Measurements from ENCODE around the gene STK26.
A peak's percentile ranks its signal among the peaks of the same experiment; 100 is the strongest.

Gene STK26

DNA sequence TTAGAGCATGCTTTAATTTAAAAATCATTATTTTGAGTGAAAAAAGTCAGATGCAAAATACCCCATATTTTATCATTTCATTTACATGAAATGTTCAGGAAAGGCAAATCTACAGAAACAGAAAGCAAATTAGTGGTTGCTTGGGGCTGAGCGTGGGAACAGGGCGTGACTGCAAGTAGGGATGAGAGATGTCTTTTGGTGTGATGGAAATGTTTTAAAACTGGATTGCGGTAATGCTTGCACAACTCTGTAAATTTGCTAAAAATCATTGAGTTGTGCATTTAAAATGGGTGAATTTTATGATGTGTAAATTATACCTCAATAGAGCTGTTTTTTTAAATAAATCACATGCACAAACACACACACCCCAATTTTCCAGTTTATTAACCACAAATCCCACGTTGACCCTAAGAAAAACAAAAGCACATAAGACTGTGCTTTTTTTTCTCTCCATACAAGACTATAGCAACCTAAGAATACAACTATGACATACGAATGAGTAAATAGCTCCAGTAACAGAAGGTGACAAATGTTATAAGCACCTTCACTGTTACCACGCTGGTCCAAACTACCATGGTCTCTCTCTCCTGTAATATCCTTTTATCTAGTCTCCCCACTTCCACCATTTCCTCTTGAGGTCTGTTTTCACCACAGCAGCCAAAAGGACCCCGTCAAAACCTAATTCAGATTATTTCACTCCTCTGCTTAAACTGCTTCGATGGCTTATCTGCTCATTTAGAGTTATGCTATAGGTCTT is 67.5 kb downstream of the STK26 start:
- Histone ChIP-seq H3K79me2 (ENCODE audit: insufficient read depth, low read length) (no peaks in the 10 kb centered on the region), H3K36me3 (ENCODE audit: insufficient read depth, low read length) (no peaks in the 10 kb centered on the region), H3K4me1 (ENCODE audit: insufficient read depth, low read length, poor library complexity, severe bottlenecking) (peaks cover 9% of the 10 kb centered on the region), H3K9me3 (ENCODE audit: insufficient read depth, low read depth, low read length) (no peaks in the 10 kb centered on the region), H4K20me1 (ENCODE audit: insufficient read depth, low read length, poor library complexity, severe bottlenecking) (no peaks in the 10 kb centered on the region), H3K4me2 (ENCODE audit: low read depth, low read length, poor library complexity, severe bottlenecking) (peak overlapping the region; percentile 68), H3K27me3 (ENCODE audit: insufficient read depth, low read length, poor library complexity, severe bottlenecking) (no peaks in the 10 kb centered on the region), H3F3A (ENCODE audit: low read depth) (0 out of 2 replicates have a peak, but pooled peaks cover 4% of the 10 kb centered on the region), H2AFZ (ENCODE audit: low read length) (no peak overlapping the region), H3K9me2 (replicated peaks; ENCODE audit: low read depth, low read length) (no peaks in the 10 kb centered on the region), H3K4me3 (ENCODE audit: low read length, poor library complexity, severe bottlenecking) (peak overlapping the region; percentile 43), H3K9ac (ENCODE audit: low read depth, low read length, poor library complexity, severe bottlenecking) (no peak overlapping the region)
- TF ChIP-seq, protein P1, sequence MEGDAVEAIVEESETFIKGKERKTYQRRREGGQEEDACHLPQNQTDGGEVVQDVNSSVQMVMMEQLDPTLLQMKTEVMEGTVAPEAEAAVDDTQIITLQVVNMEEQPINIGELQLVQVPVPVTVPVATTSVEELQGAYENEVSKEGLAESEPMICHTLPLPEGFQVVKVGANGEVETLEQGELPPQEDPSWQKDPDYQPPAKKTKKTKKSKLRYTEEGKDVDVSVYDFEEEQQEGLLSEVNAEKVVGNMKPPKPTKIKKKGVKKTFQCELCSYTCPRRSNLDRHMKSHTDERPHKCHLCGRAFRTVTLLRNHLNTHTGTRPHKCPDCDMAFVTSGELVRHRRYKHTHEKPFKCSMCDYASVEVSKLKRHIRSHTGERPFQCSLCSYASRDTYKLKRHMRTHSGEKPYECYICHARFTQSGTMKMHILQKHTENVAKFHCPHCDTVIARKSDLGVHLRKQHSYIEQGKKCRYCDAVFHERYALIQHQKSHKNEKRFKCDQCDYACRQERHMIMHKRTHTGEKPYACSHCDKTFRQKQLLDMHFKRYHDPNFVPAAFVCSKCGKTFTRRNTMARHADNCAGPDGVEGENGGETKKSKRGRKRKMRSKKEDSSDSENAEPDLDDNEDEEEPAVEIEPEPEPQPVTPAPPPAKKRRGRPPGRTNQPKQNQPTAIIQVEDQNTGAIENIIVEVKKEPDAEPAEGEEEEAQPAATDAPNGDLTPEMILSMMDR (conservative IDR thresholded peaks at IDR 0.05; ENCODE audit: low read length): no peak
- TF ChIP-seq EZH2phosphoT487 (IDR thresholded peaks at IDR 0.05; ENCODE audit: borderline replicate concordance): no peak

DNA sequence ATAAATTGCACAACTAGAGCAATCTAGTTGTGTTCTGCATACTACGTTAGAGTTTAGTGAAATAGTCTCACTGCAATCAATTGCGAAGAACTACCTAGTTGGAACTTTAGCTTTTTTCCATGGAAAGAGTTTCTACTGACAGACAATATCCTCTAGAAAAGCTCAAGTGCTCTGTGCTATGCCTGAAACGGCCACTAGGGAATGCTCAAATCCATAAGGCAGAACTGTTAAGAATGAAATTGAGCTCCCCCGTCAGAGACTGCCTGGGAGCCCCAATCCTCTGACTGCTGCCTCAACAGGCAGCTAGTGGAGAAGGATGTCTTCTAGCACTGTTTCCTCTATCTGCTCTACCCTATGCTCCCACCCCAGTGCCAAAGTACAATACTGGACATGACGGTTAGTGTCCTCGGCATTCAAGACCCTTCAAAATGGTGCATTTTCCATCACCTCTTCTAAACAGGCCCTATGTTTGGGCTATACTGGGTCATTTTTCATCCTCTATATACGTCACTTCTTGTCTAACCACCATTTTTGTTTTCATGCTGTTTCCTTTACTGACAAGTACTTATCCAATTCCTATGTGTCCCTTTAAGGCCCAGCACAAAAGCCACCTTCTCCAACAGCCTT is 69.5 kb downstream of the STK26 start:
- Histone ChIP-seq H3K4me3 (ENCODE audit: low read length, poor library complexity, severe bottlenecking) (no peak overlapping the region), H3K9me3 (ENCODE audit: insufficient read depth, low read depth, low read length) (no peaks in the 10 kb centered on the region), H3K9ac (ENCODE audit: low read depth, low read length, poor library complexity, severe bottlenecking) (no peak overlapping the region), H3K9me2 (replicated peaks; ENCODE audit: low read depth, low read length) (no peaks in the 10 kb centered on the region), H3F3A (ENCODE audit: low read depth) (0 out of 2 replicates have a peak, but pooled peaks cover 4% of the 10 kb centered on the region), H3K4me1 (ENCODE audit: insufficient read depth, low read length, poor library complexity, severe bottlenecking) (peaks cover 9% of the 10 kb centered on the region), H3K4me2 (ENCODE audit: low read depth, low read length, poor library complexity, severe bottlenecking) (no peak overlapping the region), H3K79me2 (ENCODE audit: insufficient read depth, low read length) (no peaks in the 10 kb centered on the region), H3K36me3 (ENCODE audit: insufficient read depth, low read length) (no peaks in the 10 kb centered on the region), H3K27me3 (ENCODE audit: insufficient read depth, low read length, poor library complexity, severe bottlenecking) (no peaks in the 10 kb centered on the region), H4K20me1 (ENCODE audit: insufficient read depth, low read length, poor library complexity, severe bottlenecking) (no peaks in the 10 kb centered on the region), H2AFZ (ENCODE audit: low read length) (no peak overlapping the region)
- no peak for TF ChIP-seq EZH2phosphoT487 (IDR thresholded peaks at IDR 0.05; ENCODE audit: borderline replicate concordance)
- TF ChIP-seq, protein P1 (conservative IDR thresholded peaks at IDR 0.05; ENCODE audit: low read length): peak; percentile 66

DNA sequence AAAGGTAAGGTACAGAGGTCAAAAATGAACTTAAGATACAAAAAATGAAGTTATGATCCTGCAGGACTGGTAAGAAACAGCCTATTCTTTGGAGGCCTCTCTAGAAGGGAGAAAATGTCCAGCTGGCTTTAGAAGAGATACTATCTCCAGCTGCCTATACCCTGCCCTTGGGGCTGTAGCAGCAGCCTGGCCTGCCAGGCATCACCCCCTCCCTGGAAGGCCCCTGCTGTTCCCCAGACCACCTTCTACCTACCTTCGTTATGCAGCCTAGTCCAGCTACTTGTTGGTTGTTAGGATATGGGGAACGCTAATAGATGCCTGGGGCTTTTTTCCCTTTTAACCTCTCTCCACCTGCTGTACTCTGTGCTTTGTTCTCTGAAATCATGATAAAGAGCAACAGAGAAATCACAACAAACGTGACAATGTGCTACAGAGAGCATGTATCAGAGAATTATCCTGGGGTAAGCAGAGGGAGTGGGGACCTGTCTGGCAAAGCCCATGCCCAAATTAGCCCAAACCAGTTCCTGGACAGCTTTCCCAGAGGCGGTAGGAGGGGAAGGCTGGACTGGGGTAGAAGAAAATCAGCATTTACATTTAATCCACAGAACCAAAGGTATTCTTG is 70.2 kb downstream of the STK26 start:
- no peak overlapping the region for H3K9ac ChIP-seq (ENCODE audit: low read depth, low read length, poor library complexity, severe bottlenecking)
- H3K4me3 ChIP-seq (ENCODE audit: low read length, poor library complexity, severe bottlenecking): no peak overlapping the region
- H3F3A ChIP-seq (ENCODE audit: low read depth): 0 out of 2 replicates have a peak, but pooled peaks cover 4% of the 10 kb centered on the region
- no peaks in the 10 kb centered on the region for H3K36me3 ChIP-seq (ENCODE audit: insufficient read depth, low read length)
- H2AFZ ChIP-seq (ENCODE audit: low read length): no peak overlapping the region
- no peaks in the 10 kb centered on the region for H3K9me2 ChIP-seq (replicated peaks; ENCODE audit: low read depth, low read length)
- TF ChIP-seq, protein P1 (conservative IDR thresholded peaks at IDR 0.05; ENCODE audit: low read length): no peak
- no peak for TF ChIP-seq EZH2phosphoT487 (IDR thresholded peaks at IDR 0.05; ENCODE audit: borderline replicate concordance)
- no peaks in the 10 kb centered on the region for H4K20me1 ChIP-seq (ENCODE audit: insufficient read depth, low read length, poor library complexity, severe bottlenecking)
- H3K9me3 ChIP-seq (ENCODE audit: insufficient read depth, low read depth, low read length): no peaks in the 10 kb centered on the region
- H3K4me2 ChIP-seq (ENCODE audit: low read depth, low read length, poor library complexity, severe bottlenecking): no peak overlapping the region
- no peaks in the 10 kb centered on the region for H3K27me3 ChIP-seq (ENCODE audit: insufficient read depth, low read length, poor library complexity, severe bottlenecking)
- H3K79me2 ChIP-seq (ENCODE audit: insufficient read depth, low read length): no peaks in the 10 kb centered on the region
- H3K4me1 ChIP-seq (ENCODE audit: insufficient read depth, low read length, poor library complexity, severe bottlenecking): peaks cover 9% of the 10 kb centered on the region
